HG03103 (cell line): ENCODE measurements around the gene FXR2.
A peak's percentile ranks its signal among the peaks of the same experiment; 100 is the strongest.

ENCODE experiments used
- ATAC-seq: cut with Tn5 transposase; IDR thresholded peaks from one replicate; pipeline ENCODE4 v1.9.1; 2021; ENCODE audit warnings: low read depth; ENCODE audit not compliant: unreplicated experiment

FXR2 gene

GRCh38 chr17:7573324-7574080 is 41.2 kb downstream of the FXR2 start:
- ATAC-seq, result no peak

GRCh38 chr17:7572588-7573323 is 41.9 kb downstream of the FXR2 start:
- peak; percentile 82 for ATAC-seq

GRCh38 chr17:7572338-7572587 is 42.4 kb downstream of the FXR2 start:
- ATAC-seq, result no peak

GRCh38 chr17:7570351-7570750 is 44.3 kb downstream of the FXR2 start:
- ATAC-seq, result no peak

- no peak for ATAC-seq
Measured at GRCh38 chr17:7569571-7569970, 45.1 kb downstream of the FXR2 start.

- ATAC-seq, result no peak
Measured at GRCh38 chr17:7563115-7563869, 51.4 kb downstream of the FXR2 start.

- ATAC-seq, result no peak
Measured at GRCh38 chr17:7562208-7562605, 52.5 kb downstream of the FXR2 start.

GRCh38 chr17:7561589-7562207 is 53.0 kb downstream of the FXR2 start, which contains the start of gene SENP3:
TSS of gene SENP3 (plus strand) at chr17:7561919. CDS start at chr17:7563077, 1,158 bp downstream.
- peak; percentile 48 for ATAC-seq

GRCh38 chr17:7561028-7561575 is 53.6 kb downstream of the FXR2 start:
- no peak for ATAC-seq

GRCh38 chr17:7560172-7561027 is 54.3 kb downstream of the FXR2 start:
- ATAC-seq, result no peak

- ATAC-seq, result no peak
Measured at GRCh38 chr17:7559320-7560171, 55.2 kb downstream of the FXR2 start.

- no peak for ATAC-seq
Measured at GRCh38 chr17:7558544-7559319, 56.0 kb downstream of the FXR2 start, which contains the start of gene TNFSF13. TSS of gene TNFSF13 (plus strand) at chr17:7558750. CDS start at chr17:7559040, 290 bp downstream.

- no peak for ATAC-seq
Measured at GRCh38 chr17:7557775-7558543, 56.7 kb downstream of the FXR2 start.

- ATAC-seq, result no peak
Measured at GRCh38 chr17:7557147-7557764, 57.4 kb downstream of the FXR2 start.

GRCh38 chr17:7556627-7557026 is 58.1 kb downstream of the FXR2 start:
- ATAC-seq, result no peak

- ATAC-seq, result no peak
Measured at GRCh38 chr17:7555320-7555948, 59.3 kb downstream of the FXR2 start.
